ENCODE results near the gene ARHGEF17. TPM values are rescaled to one million over a fixed set of nuclear protein-coding genes. Genes with fewer than 3 reads are reported as not detected.

The ARHGEF17 gene
- total RNA-seq, 1 experiment from 2014 or later, result 22.3 TPM

DNA sequence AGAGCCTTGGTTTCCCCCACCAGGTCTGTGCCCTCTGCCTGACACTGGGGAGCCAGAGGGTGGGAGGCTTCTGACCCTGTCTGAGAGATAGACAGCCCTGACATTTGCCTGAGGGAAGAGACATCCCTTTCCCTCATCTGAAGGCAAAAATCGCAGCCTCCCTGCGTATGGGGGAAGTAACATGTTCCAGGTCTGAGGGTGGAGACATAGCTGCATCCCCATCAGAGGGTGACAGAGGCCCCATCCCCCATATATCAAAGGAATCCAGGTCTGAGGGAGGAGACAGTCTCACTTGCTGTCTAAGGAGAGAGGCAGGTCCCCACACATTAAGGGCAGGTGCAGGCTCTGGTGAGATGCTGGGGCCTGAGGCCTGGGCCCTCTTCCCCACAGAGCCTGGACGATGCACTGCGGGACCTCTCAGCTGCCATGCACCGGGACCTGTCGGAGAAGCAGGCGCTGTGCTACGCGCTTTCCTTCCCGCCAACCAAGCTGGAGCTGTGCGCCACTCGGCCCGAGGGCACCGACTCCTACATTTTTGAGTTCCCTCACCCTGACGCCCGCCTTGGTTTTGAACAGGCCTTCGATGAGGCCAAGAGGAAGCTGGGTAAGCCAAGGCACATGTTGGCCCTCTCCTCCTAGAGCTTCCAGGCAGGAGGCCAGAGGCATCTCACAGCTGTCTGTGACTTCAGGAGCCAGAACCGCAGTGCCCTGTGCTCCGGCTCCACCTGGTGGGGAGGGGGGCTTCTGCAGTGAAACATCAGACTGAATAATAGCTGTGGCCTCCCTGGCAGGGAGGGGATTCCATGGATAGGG, 52.1 kb downstream of the ARHGEF17 start:
- TF ChIP-seq, protein P1, sequence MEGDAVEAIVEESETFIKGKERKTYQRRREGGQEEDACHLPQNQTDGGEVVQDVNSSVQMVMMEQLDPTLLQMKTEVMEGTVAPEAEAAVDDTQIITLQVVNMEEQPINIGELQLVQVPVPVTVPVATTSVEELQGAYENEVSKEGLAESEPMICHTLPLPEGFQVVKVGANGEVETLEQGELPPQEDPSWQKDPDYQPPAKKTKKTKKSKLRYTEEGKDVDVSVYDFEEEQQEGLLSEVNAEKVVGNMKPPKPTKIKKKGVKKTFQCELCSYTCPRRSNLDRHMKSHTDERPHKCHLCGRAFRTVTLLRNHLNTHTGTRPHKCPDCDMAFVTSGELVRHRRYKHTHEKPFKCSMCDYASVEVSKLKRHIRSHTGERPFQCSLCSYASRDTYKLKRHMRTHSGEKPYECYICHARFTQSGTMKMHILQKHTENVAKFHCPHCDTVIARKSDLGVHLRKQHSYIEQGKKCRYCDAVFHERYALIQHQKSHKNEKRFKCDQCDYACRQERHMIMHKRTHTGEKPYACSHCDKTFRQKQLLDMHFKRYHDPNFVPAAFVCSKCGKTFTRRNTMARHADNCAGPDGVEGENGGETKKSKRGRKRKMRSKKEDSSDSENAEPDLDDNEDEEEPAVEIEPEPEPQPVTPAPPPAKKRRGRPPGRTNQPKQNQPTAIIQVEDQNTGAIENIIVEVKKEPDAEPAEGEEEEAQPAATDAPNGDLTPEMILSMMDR (IDR thresholded peaks at IDR 0.05; ENCODE audit: unreplicated experiment), result peak; percentile 69
- H3K27ac Mint-ChIP-seq (ENCODE audit: unreplicated experiment), result no peak overlapping the region
- no peak overlapping the region for H3K4me3 Mint-ChIP-seq (ENCODE audit: low read depth, unreplicated experiment)
- no peaks in the 10 kb centered on the region for H3K9me3 Mint-ChIP-seq (ENCODE audit: low read depth, unreplicated experiment)
- H3K4me1 Mint-ChIP-seq (ENCODE audit: low read depth, unreplicated experiment), result no peaks in the 10 kb centered on the region
- intact Hi-C loops (cut with micrococcal nuclease; ENCODE audit: unreplicated experiment), result no loop called here
- H3K36me3 Mint-ChIP-seq (ENCODE audit: insufficient read depth, unreplicated experiment), result peaks cover 10% of the 10 kb centered on the region
- CTCF ChIA-PET, result interaction anchor here (0.7 to 2.2 kb wide), 5 partner anchors 9 to 53 kb away, joined by 5 to 14 read pairs (median 8); partner anchors contain the start of gene ARHGEF17
- no TSS peak for BruUV-seq (replicated peaks)
- H3K27me3 Mint-ChIP-seq (ENCODE audit: unreplicated experiment), result no peaks in the 10 kb centered on the region
- DNase-seq, result peak; percentile 54

DNA sequence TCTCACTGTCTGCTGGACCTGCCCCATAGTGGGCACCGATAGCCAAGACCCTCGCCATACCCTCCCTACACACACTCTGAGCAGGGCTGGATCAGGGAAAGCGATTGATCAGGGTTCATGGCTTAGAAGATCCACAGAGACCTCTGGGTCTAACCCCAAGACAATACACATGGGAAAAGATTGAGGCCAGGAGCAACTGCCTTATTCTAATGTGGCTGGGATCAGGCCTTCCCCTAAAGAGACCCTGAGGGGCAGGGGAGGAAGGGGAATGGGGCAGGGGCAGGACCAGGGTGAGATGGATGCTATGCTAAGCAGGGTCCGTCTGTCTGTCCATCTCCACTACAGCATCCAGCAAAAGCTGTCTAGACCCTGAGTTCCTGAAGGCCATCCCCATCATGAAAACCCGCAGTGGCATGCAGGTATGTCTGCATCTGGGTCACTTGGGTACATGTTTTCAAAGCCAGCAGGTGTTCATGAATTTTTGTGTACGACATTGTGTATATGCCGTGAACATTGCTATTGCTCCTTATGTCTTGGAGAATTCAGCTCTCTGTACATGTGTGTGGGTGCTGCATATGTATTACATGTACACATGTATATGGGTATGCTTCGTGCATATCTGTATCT, 52.8 kb downstream of the ARHGEF17 start:
- TF ChIP-seq, protein P1 (IDR thresholded peaks at IDR 0.05; ENCODE audit: unreplicated experiment), result no peak
- Mint-ChIP-seq H3K4me1 (ENCODE audit: low read depth, unreplicated experiment) (no peaks in the 10 kb centered on the region), H3K36me3 (ENCODE audit: insufficient read depth, unreplicated experiment) (peaks cover 12% of the 10 kb centered on the region), H3K4me3 (ENCODE audit: low read depth, unreplicated experiment) (no peak overlapping the region), H3K27me3 (ENCODE audit: unreplicated experiment) (no peaks in the 10 kb centered on the region), H3K27ac (ENCODE audit: unreplicated experiment) (no peak overlapping the region), H3K9me3 (ENCODE audit: low read depth, unreplicated experiment) (no peaks in the 10 kb centered on the region)
- DNase-seq, result no peak
- intact Hi-C loops (cut with micrococcal nuclease; ENCODE audit: unreplicated experiment), result no loop called here
- CTCF ChIA-PET, result interaction anchor here (0.7 to 2.2 kb wide), 5 partner anchors 10 to 54 kb away, joined by 5 to 14 read pairs (median 8); partner anchors contain the start of gene ARHGEF17
- BruUV-seq (replicated peaks), result no TSS peak

GRCh38 chr11:73361953-73362776, 54.1 kb downstream of the ARHGEF17 start:
- intact Hi-C loops (cut with micrococcal nuclease; ENCODE audit: unreplicated experiment), result no loop called here
- H3K27me3 Mint-ChIP-seq (ENCODE audit: unreplicated experiment), result no peaks in the 10 kb centered on the region
- DNase-seq, result no peak
- TF ChIP-seq, protein P1 (IDR thresholded peaks at IDR 0.05; ENCODE audit: unreplicated experiment), result no peak
- H3K27ac Mint-ChIP-seq (ENCODE audit: unreplicated experiment), result peak overlapping the region; percentile 66
- H3K4me1 Mint-ChIP-seq (ENCODE audit: low read depth, unreplicated experiment), result no peaks in the 10 kb centered on the region
- BruUV-seq (replicated peaks), result no TSS peak
- CTCF ChIA-PET, result no interaction called here
- H3K4me3 Mint-ChIP-seq (ENCODE audit: low read depth, unreplicated experiment), result no peak overlapping the region
- no peaks in the 10 kb centered on the region for H3K9me3 Mint-ChIP-seq (ENCODE audit: low read depth, unreplicated experiment)
- peaks cover 18% of the 10 kb centered on the region for H3K36me3 Mint-ChIP-seq (ENCODE audit: insufficient read depth, unreplicated experiment)

DNA sequence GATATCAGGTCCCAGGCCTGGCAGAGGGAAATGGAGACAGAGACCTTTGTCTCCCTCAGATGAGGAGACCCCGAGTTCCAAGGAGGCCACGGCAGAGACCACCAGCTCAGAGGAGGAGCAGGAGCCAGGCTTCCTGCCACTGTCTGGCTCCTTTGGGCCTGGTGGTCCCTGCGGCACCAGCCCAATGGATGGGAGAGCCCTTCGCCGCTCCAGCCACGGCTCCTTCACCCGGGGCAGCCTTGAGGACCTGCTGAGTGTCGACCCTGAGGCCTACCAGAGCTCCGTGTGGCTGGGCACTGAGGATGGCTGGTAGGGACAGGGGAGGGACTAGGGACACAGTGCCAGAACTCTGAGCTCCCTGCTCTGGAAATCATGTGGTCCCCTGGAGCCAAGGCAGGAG, 55.1 kb downstream of the ARHGEF17 start:
- Mint-ChIP-seq H3K4me3 (ENCODE audit: low read depth, unreplicated experiment) (no peak overlapping the region), H3K4me1 (ENCODE audit: low read depth, unreplicated experiment) (no peaks in the 10 kb centered on the region), H3K27ac (ENCODE audit: unreplicated experiment) (peak overlapping the region; percentile 66), H3K27me3 (ENCODE audit: unreplicated experiment) (no peaks in the 10 kb centered on the region), H3K36me3 (ENCODE audit: insufficient read depth, unreplicated experiment) (peaks cover 18% of the 10 kb centered on the region), H3K9me3 (ENCODE audit: low read depth, unreplicated experiment) (no peaks in the 10 kb centered on the region)
- TF ChIP-seq, protein P1 (IDR thresholded peaks at IDR 0.05; ENCODE audit: unreplicated experiment), result no peak
- intact Hi-C loops (cut with micrococcal nuclease; ENCODE audit: unreplicated experiment), result no loop called here
- CTCF ChIA-PET, result no interaction called here
- DNase-seq, result no peak
- BruUV-seq (replicated peaks), result no TSS peak

Data from Calu3 (cell line).